Skeletal muscle cell (primary cell): ENCODE measurements around the gene KIAA1217.
"Not testable (repeated sequence)": the region's sequence is repeated elsewhere in the genome, so short reads cannot be mapped to it uniquely, and the experiment has no call there.

ENCODE experiments used
- DNase-seq: peaks from one replicate; pipeline ENCODE4 v3.0.0-alpha.2; 2010; ENCODE audit warnings: low read depth
- H3K4me3 ChIP-seq: 2 replicates; pipeline ENCODE4 v1.5.1; 2011; ENCODE audit warnings: low read depth, mild to moderate bottlenecking, control low read depth, low read length, moderate library complexity

KIAA1217 gene

DNA sequence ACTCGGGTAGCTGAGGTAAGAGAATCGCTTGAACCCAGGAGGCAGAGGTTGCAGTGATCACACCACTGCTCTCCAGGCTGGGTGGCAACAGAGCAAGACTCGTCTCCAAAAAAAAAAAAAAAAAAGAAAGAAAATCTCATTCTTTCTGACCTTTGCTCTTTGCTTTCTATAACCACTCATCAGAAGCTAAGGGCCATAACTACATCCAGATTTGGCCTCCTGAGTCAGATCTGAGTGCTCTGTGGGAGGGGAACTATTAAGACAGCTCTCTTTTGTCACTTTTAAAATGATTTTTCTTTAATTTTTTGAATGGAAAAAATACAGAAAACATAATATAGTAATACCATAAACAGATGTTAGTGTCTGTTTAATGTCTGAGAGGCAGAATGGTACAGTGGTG, 210.1 kb downstream of the KIAA1217 start:
- no peak for DNase-seq

GRCh38 chr10:24425151-24425550, 216.2 kb downstream of the KIAA1217 start:
- no peak overlapping the region for H3K4me3 ChIP-seq
- no peak for DNase-seq

More for the DNA sequence above, 210.1 kb downstream of the KIAA1217 start:
- H3K4me3 ChIP-seq = no peak overlapping the region

DNA sequence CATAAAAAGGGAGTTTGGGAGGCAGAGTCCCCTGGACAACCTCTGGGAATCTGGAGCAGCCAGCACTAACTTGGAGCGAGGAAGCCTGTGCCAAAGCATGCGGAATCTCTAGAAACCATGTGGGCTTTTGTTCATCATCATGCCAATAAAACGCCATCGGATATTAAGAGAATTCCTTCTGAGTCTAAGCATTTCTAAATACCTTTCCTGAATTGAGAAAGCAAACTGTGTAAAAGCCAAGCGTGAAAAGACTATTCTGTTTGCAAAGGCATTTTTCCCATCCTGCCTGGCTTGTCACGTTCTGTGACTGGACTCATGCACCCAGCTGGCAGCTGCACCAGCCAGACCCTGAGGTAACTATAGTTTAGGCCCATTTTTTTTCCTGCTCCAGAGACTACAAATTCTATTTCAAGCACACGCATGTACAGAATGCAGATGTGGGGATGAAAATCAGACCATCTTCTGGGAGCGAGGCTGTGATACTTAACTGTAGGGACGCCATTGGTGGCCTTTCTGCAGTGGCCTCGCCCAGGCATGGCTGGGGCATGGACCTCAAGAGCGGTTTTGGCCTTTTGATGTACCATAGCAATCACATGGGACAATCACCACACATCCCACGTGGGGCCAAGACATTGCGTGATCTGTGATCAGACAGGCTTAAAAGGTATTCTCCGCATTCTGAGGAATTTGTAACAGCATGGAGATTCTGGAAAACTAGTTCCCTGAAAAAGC, 218.9 kb downstream of the KIAA1217 start:
- no peak overlapping the region for H3K4me3 ChIP-seq
- DNase-seq = no peak

GRCh38 chr10:24428410-24428782, 219.5 kb downstream of the KIAA1217 start:
- no peak for DNase-seq
- H3K4me3 ChIP-seq = no peak overlapping the region

GRCh38 chr10:24430591-24430990, 221.7 kb downstream of the KIAA1217 start:
- H3K4me3 ChIP-seq = no peak overlapping the region
- no peak for DNase-seq

- DNase-seq = no peak
- no peak overlapping the region for H3K4me3 ChIP-seq
Observed at GRCh38 chr10:24432478-24433416, 223.8 kb downstream of the KIAA1217 start.

GRCh38 chr10:24433705-24434104, 224.8 kb downstream of the KIAA1217 start:
- H3K4me3 ChIP-seq = no peak overlapping the region
- no peak for DNase-seq

GRCh38 chr10:24434961-24435360, 226.0 kb downstream of the KIAA1217 start:
- no peak for DNase-seq
- no peak overlapping the region for H3K4me3 ChIP-seq

- no peak for DNase-seq
- no peak overlapping the region for H3K4me3 ChIP-seq
Observed at GRCh38 chr10:24435374-24435773, 226.4 kb downstream of the KIAA1217 start.

DNA sequence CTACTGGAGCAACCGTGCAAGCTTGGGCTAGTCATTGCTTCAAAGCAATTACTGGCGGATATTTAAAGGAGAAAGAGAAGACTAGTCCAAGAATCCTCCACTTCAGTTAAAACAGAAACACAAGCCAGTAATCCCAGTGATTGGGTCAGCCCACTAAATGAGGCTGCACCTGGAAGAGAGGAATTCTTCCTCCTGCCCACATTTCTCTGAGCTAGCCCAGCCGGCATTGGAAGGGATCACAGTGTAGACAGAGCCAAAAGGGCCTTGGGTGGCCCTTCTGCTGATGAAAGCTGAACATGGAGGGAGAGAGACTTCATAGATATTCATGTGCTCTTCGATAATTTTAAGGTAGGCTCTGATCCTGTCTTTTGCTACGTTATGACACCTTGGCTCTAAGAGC, 228.4 kb downstream of the KIAA1217 start:
- no peak for DNase-seq
- H3K4me3 ChIP-seq = no peak overlapping the region

- no peak for DNase-seq
- no peak overlapping the region for H3K4me3 ChIP-seq
Observed at GRCh38 chr10:24438800-24439199, 229.9 kb downstream of the KIAA1217 start.

DNA sequence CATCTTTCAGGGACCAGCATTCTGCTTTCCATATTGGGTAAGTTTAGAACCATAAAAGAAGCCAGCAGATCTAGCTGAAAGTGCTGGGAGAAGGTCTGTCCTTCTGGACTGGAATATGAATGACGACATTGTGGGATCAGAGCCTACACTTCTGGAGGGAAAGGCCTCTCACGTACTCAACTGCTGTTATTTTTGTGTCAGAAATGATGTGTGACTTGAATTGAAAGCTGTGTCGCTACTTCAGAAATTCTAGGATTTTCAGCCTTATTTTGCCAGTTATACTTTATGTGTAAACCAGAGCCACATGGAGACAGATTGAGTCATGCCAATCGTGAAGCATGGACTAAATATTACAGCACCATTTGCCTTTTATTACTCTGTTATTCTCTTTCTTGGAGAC, 231.0 kb downstream of the KIAA1217 start:
- no peak overlapping the region for H3K4me3 ChIP-seq
- DNase-seq = no peak

DNA sequence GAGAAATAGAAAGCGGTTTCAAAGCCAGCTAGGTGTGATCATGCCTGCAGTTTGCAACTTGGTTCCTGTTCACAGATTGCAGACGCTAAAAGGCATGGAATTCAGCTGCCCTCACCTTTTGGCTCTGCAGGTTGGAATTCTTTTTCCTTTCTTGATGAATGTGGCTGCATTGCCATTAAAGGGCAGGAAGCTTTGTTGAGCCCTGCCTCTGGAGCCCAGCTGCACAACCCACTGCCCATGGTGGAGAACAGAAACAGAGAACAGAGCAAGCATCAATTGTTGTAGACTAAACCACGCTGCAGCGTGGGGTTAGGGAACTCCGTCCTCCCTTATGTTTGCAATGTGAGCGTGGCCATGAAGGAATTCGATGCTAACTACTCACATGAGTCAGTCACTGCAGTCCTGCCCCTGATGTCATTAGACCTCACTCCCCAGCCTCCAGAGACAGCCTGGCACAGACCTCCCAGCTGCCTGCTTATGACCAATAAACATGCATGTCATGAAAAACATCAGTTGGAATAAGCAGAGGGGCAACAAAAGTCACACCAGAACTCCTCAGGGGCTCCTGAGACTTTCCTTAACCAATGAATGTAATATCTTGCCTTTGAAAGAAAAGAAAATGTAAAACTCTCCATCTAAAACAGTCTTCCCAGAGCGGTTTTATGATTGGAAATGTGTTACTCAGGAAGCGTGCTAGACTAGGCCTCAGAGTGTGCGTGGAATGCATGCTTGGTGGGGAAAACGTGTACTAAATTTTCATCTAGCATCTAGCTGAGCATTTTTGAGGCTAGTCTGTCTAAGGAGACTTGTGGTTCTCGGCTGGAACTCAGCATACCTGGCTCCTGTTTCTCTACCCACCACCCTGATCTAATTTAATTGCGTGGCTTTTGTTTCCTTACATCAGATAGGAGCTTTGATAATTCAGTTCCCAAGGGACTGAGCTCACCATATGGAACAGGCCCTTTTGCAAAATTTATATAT, 232.2 kb downstream of the KIAA1217 start:
- peak; percentile 73 for DNase-seq
- H3K4me3 ChIP-seq = no peak overlapping the region

GRCh38 chr10:24442234-24442633, 233.3 kb downstream of the KIAA1217 start:
- DNase-seq = no peak
- H3K4me3 ChIP-seq = no peak overlapping the region

DNA sequence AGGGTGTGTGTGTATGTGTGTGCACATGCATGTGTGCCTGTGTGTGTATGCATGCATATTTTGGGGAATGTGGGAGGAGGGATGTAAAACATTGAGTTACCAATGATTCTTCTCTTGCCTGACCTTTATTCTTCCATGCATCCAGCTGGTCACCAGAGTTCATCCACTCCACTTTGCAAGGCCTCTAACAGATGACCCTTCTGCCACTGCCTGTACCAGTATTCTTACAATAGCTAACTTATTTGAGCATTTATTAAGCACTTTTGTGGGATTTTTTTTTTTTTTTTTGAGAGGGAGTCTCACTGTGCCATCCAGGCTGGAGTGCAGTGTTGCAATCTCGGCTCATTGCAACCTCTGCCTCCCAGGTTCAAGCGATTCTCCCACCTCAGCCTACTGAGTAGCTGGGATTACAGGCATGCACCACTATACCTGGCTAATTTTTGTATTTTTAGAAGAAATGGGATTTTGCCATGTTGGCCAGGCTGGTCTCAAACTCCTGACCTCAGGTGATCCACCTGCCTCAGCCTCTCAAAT, 233.8 kb downstream of the KIAA1217 start:
- not testable (repeated sequence) for DNase-seq, H3K4me3 ChIP-seq

DNA sequence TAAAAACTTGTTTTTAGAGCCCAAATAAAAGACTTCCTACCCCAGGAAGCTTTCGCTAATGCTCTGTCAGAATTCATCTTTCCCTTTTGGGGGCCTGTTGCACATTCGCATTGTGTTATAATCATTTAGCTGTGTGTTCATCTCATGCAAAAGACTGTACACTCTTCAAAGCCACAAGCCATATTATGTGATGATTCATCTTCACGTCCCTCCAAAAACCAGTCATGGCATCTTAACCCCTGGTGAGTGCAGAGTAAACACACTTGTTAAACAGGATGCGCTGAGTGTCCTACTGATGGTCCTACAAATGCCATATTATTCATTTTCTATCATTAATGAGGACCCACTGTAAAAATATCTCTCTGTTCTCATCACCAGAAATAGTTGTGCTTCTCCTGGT, 235.4 kb downstream of the KIAA1217 start:
- DNase-seq = peak; percentile 80
- no peak overlapping the region for H3K4me3 ChIP-seq

- DNase-seq, H3K4me3 ChIP-seq: not testable (repeated sequence)
Observed at GRCh38 chr10:24445958-24446357, 237.0 kb downstream of the KIAA1217 start.

- peak; percentile 90 for DNase-seq
- H3K4me3 ChIP-seq = no peak overlapping the region
Observed at GRCh38 chr10:24446739-24447138, 237.8 kb downstream of the KIAA1217 start.

DNA sequence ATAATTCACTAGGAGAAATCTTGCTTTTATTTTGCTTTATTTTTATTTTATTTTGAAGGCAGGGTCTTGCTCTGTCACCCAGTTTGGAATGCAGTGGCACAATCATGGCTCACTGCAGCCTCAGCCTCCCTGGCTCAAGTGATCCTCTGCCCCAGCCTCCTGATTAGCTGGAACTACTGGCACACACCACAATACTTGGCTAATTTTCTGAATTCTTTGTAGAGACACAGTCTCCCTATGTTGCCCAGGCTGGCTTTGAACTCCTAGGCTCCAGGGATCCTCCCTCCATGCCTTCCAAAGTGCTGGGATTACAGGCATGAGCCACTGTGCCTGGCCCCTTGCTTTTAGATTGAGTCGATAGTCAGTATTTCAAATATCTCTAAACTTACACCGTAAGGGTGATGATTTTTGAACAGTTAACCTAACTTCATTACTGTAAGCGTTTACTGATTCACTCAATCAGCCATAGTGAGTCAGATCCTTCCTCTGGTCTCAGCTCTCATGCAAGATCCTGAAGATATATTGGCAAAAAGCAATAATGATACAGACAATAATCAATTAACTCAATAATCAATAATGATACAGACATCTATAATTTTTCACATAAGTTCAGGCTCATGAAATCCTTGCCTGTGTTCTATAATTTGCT, 239.5 kb downstream of the KIAA1217 start:
- no peak for DNase-seq
- peak overlapping the region; percentile 2 for H3K4me3 ChIP-seq
